Mucosa of descending colon (tissue), 3 donors: ENCODE results near the gene ABCB1. TPM values are rescaled to one million over a fixed set of nuclear protein-coding genes. Genes with fewer than 3 reads are reported as not detected.

Experiments
- ATAC-seq: fragments of 200-7000 bp; cut with Tn5 transposase; one replicate; pipeline ENCODE4 v1.9.1; 2020; ENCODE audit warnings: mild to moderate bottlenecking, moderate library complexity
- DNase-seq, 3 donors: peaks; one replicate each; pipeline ENCODE4 v3.0.0-alpha.2; 2020
- H3K36me3 ChIP-seq: fragments of 200-600 bp; one replicate; pipeline ENCODE4 v1.8.0; 2021; ENCODE audit warnings: low read depth, mild to moderate bottlenecking
- H3K4me1 ChIP-seq: fragments of 200-600 bp; one replicate; pipeline ENCODE4 v1.8.0; 2021; ENCODE audit warnings: low read depth, mild to moderate bottlenecking
- H3K4me3 ChIP-seq: fragments of 200-600 bp; one replicate; pipeline ENCODE4 v1.8.0; 2021; ENCODE audit warnings: mild to moderate bottlenecking
- H3K9me3 ChIP-seq: fragments of 200-600 bp; one replicate; pipeline ENCODE4 v1.8.0; 2021; ENCODE audit warnings: mild to moderate bottlenecking
- CTCF ChIP-seq: fragments of 200-600 bp; IDR thresholded peaks from one replicate; pipeline ENCODE4 v1.8.0; 2022; ENCODE audit warnings: antibody characterized with exemption, mild to moderate bottlenecking
- intact Hi-C, 2 donors: fragments of 100-400 bp; cut with DNase I in 1 of 2; cut with micrococcal nuclease in 1 of 2; formaldehyde crosslinking; loops; one replicate each; pipeline versions ENCODE4 v1.11.0 to v1.11.1; 2022; cut with DNase I, micrococcal nuclease
- total RNA-seq, 3 donors: library from RNA; stranded (reverse); fragmentation: NEBNext Ultra II Directional in 2 of 3; extraction: Animal tissue kit (Norgen Biotek cat#: 25700) in 2 of 3; gene quantifications; one replicate each; pipeline versions ENCODE4 v1.2.1 to v1.2.4, GENCODE V29; 2021 to 2023
- donor health status: DM: no; HTN: no; CAD: no; lungs with moderate emphysema.
- donor health status: DM: no; HTN: no; CAD: no.
- donor health status: DM: no; HTN: yes; CAD: no.

The ABCB1 gene
- total RNA-seq, 3 donors from 2014 or later = 76.5 to 226 (median 90.6) TPM

DNA sequence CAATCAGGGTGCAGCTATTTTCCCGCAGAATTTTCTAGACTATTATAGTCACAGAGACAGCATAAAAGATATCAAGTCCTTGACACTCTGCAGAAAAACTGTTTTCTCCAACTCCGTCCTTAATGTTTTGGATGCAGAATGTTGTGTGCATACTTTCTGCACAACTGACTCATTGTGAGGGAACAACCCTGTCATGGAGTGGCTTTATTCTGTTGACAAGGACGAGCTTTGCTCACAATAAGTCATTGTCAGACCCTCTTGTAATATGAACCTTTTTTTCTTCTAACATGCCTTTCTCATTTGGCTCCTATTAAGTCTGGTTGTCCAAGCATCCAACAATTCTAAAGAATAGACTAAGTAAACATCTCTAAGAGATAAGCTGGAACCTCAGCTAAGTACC, 142.5 kb downstream of the ABCB1 start:
- TF ChIP-seq CTCF = no peak
- DNase-seq (no peak), ATAC-seq (no peak)
- intact Hi-C loops = no loop called here
- Histone ChIP-seq H3K9me3 (no peaks in the 10 kb centered on the region), H3K4me3 (no peak overlapping the region), H3K4me1 (no peaks in the 10 kb centered on the region), H3K36me3 (no peaks in the 10 kb centered on the region)

DNA sequence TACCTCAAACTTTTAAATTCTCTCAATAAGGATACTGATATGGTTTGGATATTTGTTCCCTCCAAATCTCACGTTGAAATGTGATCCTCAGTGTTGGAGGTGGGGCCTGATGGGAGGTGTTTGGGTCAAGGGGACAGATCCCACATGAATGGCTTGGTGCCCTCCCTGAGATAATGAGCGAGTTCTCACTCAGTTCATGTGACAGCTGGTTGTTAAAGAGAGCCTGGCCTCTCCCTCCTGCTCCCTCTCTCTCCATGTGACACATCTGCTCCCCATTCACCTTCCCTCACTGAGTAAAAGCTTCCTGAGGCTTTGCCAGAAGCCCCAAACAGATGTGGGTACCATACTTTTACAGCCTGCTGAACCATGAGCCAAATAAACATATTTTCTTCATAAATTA, 144.4 kb downstream of the ABCB1 start:
- ATAC-seq (no peak), DNase-seq (no peak)
- TF ChIP-seq CTCF = no peak
- Histone ChIP-seq H3K4me3 (no peak overlapping the region), H3K36me3 (no peaks in the 10 kb centered on the region), H3K9me3 (no peaks in the 10 kb centered on the region), H3K4me1 (no peaks in the 10 kb centered on the region)
- intact Hi-C loops = no loop called here

Other genes starting within 250 kb of the ABCB1 start
- gene ABCB4, start 125.2 kb downstream of the ABCB1 start, total RNA-seq = 1 to 10 TPM in 2 of 3 donors, under 1 TPM in 1; 0.65 to 1.4 (median 1.2) TPM
- gene RUNDC3B, start 27.5 kb upstream of the ABCB1 start, total RNA-seq = 10 to 100 TPM in 1 of 3 donors, 1 to 10 TPM in 2; 5.9 to 15.5 (median 6.0) TPM